ENCODE measurements around the gene ZNF598. TPM values are rescaled to one million over a fixed set of nuclear protein-coding genes. Genes with fewer than 3 reads are reported as not detected.
"Not testable (repeated sequence)": the region's sequence is repeated elsewhere in the genome, so short reads cannot be mapped to it uniquely, and the experiment has no call there.

The ZNF598 gene
- total RNA-seq, 2 donors from 2014 or later = 45.2 to 46.7 TPM

GRCh38 chr16:2015947-2016208, 6.3 kb upstream of the ZNF598 start:
- ATAC-seq = no peak

DNA sequence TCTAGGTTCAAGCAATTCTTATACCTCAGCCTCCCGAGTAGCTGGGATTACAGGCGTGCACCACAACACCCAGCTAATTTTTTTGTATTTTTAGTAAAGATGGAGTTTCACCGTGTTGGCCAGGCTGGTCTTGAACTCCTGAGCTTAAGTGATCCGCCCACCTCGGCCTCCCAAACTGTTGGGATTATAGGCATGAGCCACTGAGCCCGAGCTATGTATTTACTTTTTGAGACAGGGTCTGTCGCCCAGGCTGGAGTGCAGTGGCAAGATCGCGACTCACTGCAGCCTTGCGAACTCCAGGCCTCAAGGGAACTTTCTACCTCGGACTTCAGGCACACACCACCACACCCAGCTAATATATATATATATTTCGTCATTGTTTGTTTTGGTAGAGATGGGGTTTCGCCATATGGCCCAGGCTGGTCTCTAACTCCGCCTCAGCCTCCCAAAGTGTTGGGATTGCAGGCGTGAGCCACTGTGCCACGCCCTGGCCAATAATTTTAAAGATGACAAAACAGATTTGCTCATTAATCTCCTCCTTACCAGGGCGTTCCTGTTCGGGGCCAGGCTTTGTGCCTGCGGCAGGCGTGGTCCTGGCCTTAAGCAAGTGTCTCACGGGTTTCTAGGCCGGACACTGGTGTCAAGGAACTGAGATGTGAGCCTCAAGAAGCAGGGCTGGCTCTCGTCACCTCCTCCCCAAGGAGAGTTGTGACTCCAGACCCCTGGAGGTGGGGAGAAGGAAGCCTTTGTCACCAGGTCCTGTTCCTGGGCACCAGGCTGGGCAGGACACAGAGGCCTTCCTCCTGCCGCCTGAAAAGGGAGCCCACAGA, 5.7 kb upstream of the ZNF598 start:
- Mint-ChIP-seq H3K36me3 (ENCODE audit: low read depth) (peaks cover 2% of the 10 kb centered on the region), H3K4me1 (no peaks in the 10 kb centered on the region), H3K27me3 (peaks cover 6% of the 10 kb centered on the region), H3K4me3 (no peak overlapping the region), H3K27ac (no peak overlapping the region)
- H3K9me3 ChIP-seq (ENCODE audit: control insufficient read depth, low read length, poor library complexity, severe bottlenecking) = no peaks in the 10 kb centered on the region
- DNase-seq = no peak
- no peak for ATAC-seq

More at GRCh38 chr16:2015947-2016208, 6.3 kb upstream of the ZNF598 start:
- H3K27ac Mint-ChIP-seq = no peak overlapping the region
- peaks cover 2% of the 10 kb centered on the region for H3K36me3 Mint-ChIP-seq (ENCODE audit: low read depth)
- H3K4me1 Mint-ChIP-seq = no peaks in the 10 kb centered on the region
- peaks cover 11% of the 10 kb centered on the region for H3K27me3 Mint-ChIP-seq
- no peak overlapping the region for H3K4me3 Mint-ChIP-seq
- no peaks in the 10 kb centered on the region for H3K9me3 ChIP-seq (ENCODE audit: control insufficient read depth, low read length, poor library complexity, severe bottlenecking)
- DNase-seq = no peak

DNA sequence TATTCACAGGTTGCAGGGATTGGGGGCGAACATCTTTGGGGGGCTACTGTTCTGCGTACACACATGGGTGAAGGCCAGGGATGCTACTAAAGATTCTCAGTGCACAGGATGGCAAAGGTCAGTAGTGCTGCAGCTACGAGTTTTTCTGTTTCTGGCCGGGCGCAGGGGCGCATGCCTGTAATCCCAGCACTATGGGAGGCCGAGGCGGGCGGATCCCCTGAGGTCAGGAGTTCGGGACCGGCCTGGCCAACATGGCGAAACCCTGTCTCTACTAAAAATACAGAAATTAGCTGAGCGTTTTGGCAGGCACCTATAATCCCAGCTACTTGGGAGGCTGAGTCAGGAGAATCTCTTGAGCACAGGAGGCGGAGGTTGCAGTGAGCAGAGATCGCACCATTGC, 3.9 kb upstream of the ZNF598 start:
- Mint-ChIP-seq H3K27me3 (peaks cover under 1% of the 10 kb centered on the region), H3K4me3 (no peak overlapping the region), H3K27ac (no peak overlapping the region), H3K4me1 (peaks cover 7% of the 10 kb centered on the region), H3K36me3 (ENCODE audit: low read depth) (no peaks in the 10 kb centered on the region)
- ATAC-seq (no peak), DNase-seq (no peak)
- H3K9me3 ChIP-seq (ENCODE audit: control insufficient read depth, low read length, poor library complexity, severe bottlenecking) = no peaks in the 10 kb centered on the region

DNA sequence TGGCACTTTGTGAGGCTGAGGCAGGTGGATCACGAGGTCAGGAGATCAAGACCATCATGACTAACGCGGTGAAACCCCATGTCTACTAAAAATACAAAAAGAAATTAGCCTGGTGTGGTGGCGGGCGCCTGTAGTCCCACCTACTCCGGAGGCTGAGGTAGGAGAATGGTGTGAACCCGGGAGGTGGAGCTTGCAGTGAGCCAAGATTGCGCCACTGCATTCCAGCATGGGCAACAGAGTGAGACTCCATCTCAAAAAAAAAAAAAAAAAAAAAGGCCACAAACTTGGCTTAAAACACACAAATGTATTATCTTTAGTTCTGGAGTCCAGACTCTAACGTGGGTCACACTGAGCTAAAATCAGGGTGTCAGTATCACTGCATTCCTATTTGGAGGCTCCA, 2.1 kb upstream of the ZNF598 start:
- not testable (repeated sequence) for H3K9me3 ChIP-seq (ENCODE audit: control insufficient read depth, low read length, poor library complexity, severe bottlenecking); H3K27me3 Mint-ChIP-seq; H3K4me3 Mint-ChIP-seq; DNase-seq; ATAC-seq; H3K27ac Mint-ChIP-seq; H3K36me3 Mint-ChIP-seq (ENCODE audit: low read depth)
- peaks cover 19% of the 10 kb centered on the region for H3K4me1 Mint-ChIP-seq

- Mint-ChIP-seq H3K36me3 (ENCODE audit: low read depth) (no peaks in the 10 kb centered on the region), H3K27me3 (no peaks in the 10 kb centered on the region), H3K4me1 (peaks cover 25% of the 10 kb centered on the region), H3K27ac (peak overlapping the region; percentile 83), H3K4me3 (peak overlapping the region; percentile 88)
- no peaks in the 10 kb centered on the region for H3K9me3 ChIP-seq (ENCODE audit: control insufficient read depth, low read length, poor library complexity, severe bottlenecking)
- ATAC-seq (peak; percentile 54), DNase-seq (no peak)
Observed at GRCh38 chr16:2009164-2009711, 383 bp downstream of the ZNF598 start.

DNA sequence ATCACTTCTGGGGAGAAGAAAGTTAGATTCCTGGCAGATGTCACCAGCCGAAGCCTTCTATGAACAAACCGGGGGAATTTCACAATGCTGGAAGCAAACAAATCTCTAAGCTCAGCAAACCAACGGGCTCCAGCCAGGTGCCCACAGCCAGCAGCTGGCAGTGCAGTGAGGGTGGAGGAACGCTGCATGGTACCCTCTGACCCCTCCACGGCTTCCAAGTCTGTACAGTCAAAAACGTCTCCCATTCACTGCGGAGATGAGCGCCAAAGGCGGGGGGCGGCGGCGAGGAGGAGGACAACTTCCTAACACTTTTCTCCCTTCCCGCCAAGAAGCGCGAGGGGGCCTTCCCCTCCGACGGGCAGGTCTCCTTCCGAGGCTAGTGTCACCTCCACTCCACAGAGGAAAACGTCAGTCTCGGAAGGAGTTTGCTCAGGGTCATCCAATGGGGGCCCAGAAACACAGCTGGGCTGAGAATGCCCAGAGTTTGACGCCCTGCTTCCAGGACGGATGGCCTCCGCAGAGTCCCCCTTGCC, 924 bp downstream of the ZNF598 start:
- no peaks in the 10 kb centered on the region for H3K27me3 Mint-ChIP-seq
- no peaks in the 10 kb centered on the region for H3K9me3 ChIP-seq (ENCODE audit: control insufficient read depth, low read length, poor library complexity, severe bottlenecking)
- DNase-seq (no peak), ATAC-seq (no peak)
- peak overlapping the region; percentile 83 for H3K27ac Mint-ChIP-seq
- H3K36me3 Mint-ChIP-seq (ENCODE audit: low read depth) = no peaks in the 10 kb centered on the region
- peaks cover 25% of the 10 kb centered on the region for H3K4me1 Mint-ChIP-seq
- H3K4me3 Mint-ChIP-seq = peak overlapping the region; percentile 88

DNA sequence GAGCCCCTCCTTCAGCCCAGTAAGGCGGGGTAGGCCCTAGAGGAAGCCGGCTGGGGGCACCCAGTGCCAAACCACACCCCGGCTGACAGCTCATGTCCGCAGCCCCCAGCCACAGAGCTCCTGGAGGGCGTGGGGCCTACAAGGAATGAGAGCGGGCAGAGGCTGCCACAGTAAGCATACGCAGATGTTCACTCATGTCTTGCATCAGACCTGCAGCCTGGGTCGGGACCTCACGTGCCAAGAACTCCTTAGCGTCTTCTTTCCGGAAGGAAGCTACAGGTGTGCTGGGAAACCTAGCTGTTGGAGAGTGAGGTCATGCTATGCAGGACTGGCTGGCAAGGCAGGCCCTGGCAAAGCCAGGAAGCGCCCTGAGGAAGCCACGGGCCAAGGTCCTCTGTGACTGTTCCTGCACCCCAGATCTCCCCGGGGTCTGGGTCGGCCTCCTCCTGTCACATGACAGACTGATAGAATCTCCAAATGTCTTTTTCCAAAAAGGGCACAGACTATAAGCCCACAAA, 1.6 kb downstream of the ZNF598 start:
- peak overlapping the region; percentile 88 for H3K4me3 Mint-ChIP-seq
- H3K27me3 Mint-ChIP-seq = no peaks in the 10 kb centered on the region
- H3K4me1 Mint-ChIP-seq = peaks cover 25% of the 10 kb centered on the region
- DNase-seq = no peak
- H3K9me3 ChIP-seq (ENCODE audit: control insufficient read depth, low read length, poor library complexity, severe bottlenecking) = no peaks in the 10 kb centered on the region
- peak overlapping the region; percentile 83 for H3K27ac Mint-ChIP-seq
- no peaks in the 10 kb centered on the region for H3K36me3 Mint-ChIP-seq (ENCODE audit: low read depth)
- ATAC-seq = no peak

- H3K4me3 Mint-ChIP-seq = peak overlapping the region; percentile 88
- no peaks in the 10 kb centered on the region for H3K9me3 ChIP-seq (ENCODE audit: control insufficient read depth, low read length, poor library complexity, severe bottlenecking)
- H3K27ac Mint-ChIP-seq = peak overlapping the region; percentile 83
- peaks cover 25% of the 10 kb centered on the region for H3K4me1 Mint-ChIP-seq
- no peak for DNase-seq
- no peak for ATAC-seq
- no peaks in the 10 kb centered on the region for H3K27me3 Mint-ChIP-seq
- no peaks in the 10 kb centered on the region for H3K36me3 Mint-ChIP-seq (ENCODE audit: low read depth)
Observed at GRCh38 chr16:2007081-2007836, 2.4 kb downstream of the ZNF598 start.

DNA sequence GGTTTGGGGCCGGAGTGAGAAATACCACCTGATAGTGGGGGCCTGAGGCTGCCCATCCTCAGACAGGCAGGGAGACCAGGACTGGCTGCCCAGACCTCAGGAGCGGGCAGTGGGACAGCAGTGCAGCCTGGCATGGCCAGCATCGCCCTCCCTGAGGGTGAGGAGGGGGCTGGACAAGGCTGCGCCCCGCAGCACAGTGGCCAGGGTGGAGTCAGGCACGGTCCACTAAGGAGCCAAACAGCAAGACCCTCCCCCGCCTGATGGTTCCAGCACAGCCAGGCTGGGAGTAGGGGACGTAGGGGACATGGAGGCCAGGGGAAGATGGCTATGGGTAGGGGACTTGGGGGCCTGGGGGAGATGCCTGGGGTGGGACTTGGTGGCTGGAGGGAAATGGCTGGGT, 3.3 kb downstream of the ZNF598 start:
- H3K27ac Mint-ChIP-seq = peak overlapping the region; percentile 83
- no peaks in the 10 kb centered on the region for H3K9me3 ChIP-seq (ENCODE audit: control insufficient read depth, low read length, poor library complexity, severe bottlenecking)
- peaks cover 25% of the 10 kb centered on the region for H3K4me1 Mint-ChIP-seq
- H3K27me3 Mint-ChIP-seq = no peaks in the 10 kb centered on the region
- H3K4me3 Mint-ChIP-seq = peak overlapping the region; percentile 67
- no peak for DNase-seq
- no peak for ATAC-seq
- H3K36me3 Mint-ChIP-seq (ENCODE audit: low read depth) = no peaks in the 10 kb centered on the region

- H3K27me3 Mint-ChIP-seq = no peaks in the 10 kb centered on the region
- H3K36me3 Mint-ChIP-seq (ENCODE audit: low read depth) = no peaks in the 10 kb centered on the region
- no peak overlapping the region for H3K27ac Mint-ChIP-seq
- ATAC-seq = no peak
- H3K9me3 ChIP-seq (ENCODE audit: control insufficient read depth, low read length, poor library complexity, severe bottlenecking) = no peaks in the 10 kb centered on the region
- no peak overlapping the region for H3K4me3 Mint-ChIP-seq
- DNase-seq = no peak
- H3K4me1 Mint-ChIP-seq = peaks cover 25% of the 10 kb centered on the region
Observed at GRCh38 chr16:2005646-2006045, 4.0 kb downstream of the ZNF598 start.

DNA sequence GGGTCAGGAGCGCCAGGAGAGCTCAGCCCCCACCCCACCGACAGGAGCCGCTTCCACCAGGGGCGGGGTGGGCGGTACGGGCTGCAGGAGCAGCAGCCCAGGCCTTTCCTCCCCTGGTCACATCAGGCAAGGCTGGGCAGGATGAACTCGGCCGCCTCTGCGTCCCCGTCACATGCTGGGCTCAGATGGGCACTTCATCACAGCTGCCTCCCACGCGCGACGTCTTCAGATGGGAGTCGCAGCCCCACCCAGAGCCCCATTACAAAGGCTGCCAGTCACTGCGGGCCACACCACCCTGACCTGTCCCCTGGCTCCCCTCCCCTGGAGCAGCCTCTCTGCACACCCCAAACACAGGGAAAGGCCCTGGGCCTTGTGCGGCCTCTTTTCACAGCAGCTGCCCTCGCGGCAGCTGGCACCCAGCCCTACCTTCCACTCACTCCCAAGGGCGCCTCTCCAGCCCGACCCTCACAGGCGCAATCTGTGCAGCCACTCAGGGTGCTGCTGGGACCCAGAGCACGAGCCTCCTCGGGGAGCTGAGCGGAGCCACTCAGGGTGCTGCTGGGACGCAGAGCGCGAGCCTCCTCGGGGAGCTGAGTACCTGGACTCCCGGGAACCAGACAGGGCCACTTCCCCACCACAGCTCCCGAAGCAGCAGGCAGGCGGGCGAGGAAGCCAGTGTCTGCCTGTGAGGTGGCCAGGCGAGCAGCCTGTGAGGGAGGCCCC, 4.7 kb downstream of the ZNF598 start:
- Mint-ChIP-seq H3K27ac (no peak overlapping the region), H3K27me3 (no peaks in the 10 kb centered on the region), H3K4me1 (peaks cover 22% of the 10 kb centered on the region), H3K36me3 (ENCODE audit: low read depth) (no peaks in the 10 kb centered on the region), H3K4me3 (peak overlapping the region; percentile 55)
- no peaks in the 10 kb centered on the region for H3K9me3 ChIP-seq (ENCODE audit: control insufficient read depth, low read length, poor library complexity, severe bottlenecking)
- DNase-seq (no peak), ATAC-seq (no peak)

- ATAC-seq (peak; percentile 98), DNase-seq (peak; percentile 75 to 89 (median 78))
- no peaks in the 10 kb centered on the region for H3K27me3 Mint-ChIP-seq
- no peaks in the 10 kb centered on the region for H3K36me3 Mint-ChIP-seq (ENCODE audit: low read depth)
- no peaks in the 10 kb centered on the region for H3K9me3 ChIP-seq (ENCODE audit: control insufficient read depth, low read length, poor library complexity, severe bottlenecking)
- no peak overlapping the region for H3K4me3 Mint-ChIP-seq
- no peak overlapping the region for H3K27ac Mint-ChIP-seq
- peaks cover 22% of the 10 kb centered on the region for H3K4me1 Mint-ChIP-seq
Observed at GRCh38 chr16:2003827-2004641, 5.6 kb downstream of the ZNF598 start.

All from T-helper 17 cell (primary cell).